GM23338 (cell line): Measurements from ENCODE around the gene RARRES2.

ENCODE experiments used
- CREB1 ChIP-seq: fragments of 250-450 bp; sonication (Bioruptor Pico); IDR thresholded peaks from 2 replicates; pipeline ENCODE4 v1.5.0; 2020; ENCODE audit warnings: low read depth, mild to moderate bottlenecking, moderate library complexity
- CTCF ChIP-seq, 2 experiments: fragments of 200-600 bp in 1 of 2; sonication (generic) in 1 of 2; conservative IDR thresholded peaks; 2 replicates each; pipeline versions ENCODE4 v1.5.1 to v1.6.1; 2016 to 2017; ENCODE audit warnings: antibody characterized with exemption in 2 of 2, low read depth in 2 of 2, mild to moderate bottlenecking in 2 of 2, moderate library complexity in 1 of 2
- ETS1 ChIP-seq: IDR thresholded peaks from 2 replicates; pipeline ENCODE4 v1.6.1; 2016; ENCODE audit warnings: antibody characterized with exemption
- EZH2 ChIP-seq: fragments of 200-600 bp; sonication (generic); IDR thresholded peaks from one replicate; pipeline ENCODE4 v1.8.0; 2017; ENCODE audit warnings: antibody characterized with exemption, mild to moderate bottlenecking, low read depth; ENCODE audit not compliant: unreplicated experiment
- EZH2phosphoT487 ChIP-seq: fragments of 200-600 bp; sonication (generic); IDR thresholded peaks from one replicate; pipeline ENCODE4 v1.8.1; 2018; ENCODE audit warnings: antibody characterized with exemption; ENCODE audit not compliant: unreplicated experiment
- JUNB ChIP-seq: IDR thresholded peaks from one replicate; pipeline ENCODE4 v1.6.1; 2016; ENCODE audit warnings: antibody characterized with exemption; ENCODE audit not compliant: unreplicated experiment
- NANOG ChIP-seq: IDR thresholded peaks from 2 replicates; pipeline ENCODE4 v1.6.1; 2016; ENCODE audit warnings: antibody characterized with exemption, borderline replicate concordance
- POLR2AphosphoS5 ChIP-seq: IDR thresholded peaks from 2 replicates; pipeline ENCODE4 v1.6.1; 2016; ENCODE audit warnings: antibody characterized with exemption, low read depth
- REST ChIP-seq: IDR thresholded peaks from one replicate; pipeline ENCODE4 v1.6.1; 2018; ENCODE audit warnings: antibody characterized with exemption; ENCODE audit not compliant: unreplicated experiment
- ZNF114 ChIP-seq: fragments of 250-450 bp; sonication (Bioruptor Pico); IDR thresholded peaks from 2 replicates; pipeline ENCODE4 v1.5.0; 2020; ENCODE audit warnings: mild to moderate bottlenecking, moderate library complexity
- ZNF462 ChIP-seq: fragments of 250-450 bp; sonication (Bioruptor Pico); IDR thresholded peaks from 2 replicates; pipeline ENCODE4 v1.5.0; 2020; ENCODE audit warnings: mild to moderate bottlenecking, moderate library complexity

- TF ChIP-seq CTCF (conservative IDR thresholded peaks at IDR 0.05; ENCODE audit: low read depth in 2 of 2) = no peak
- TF ChIP-seq EZH2 = no peak
- no peak for TF ChIP-seq JUNB
- TF ChIP-seq ZNF462 (CRISPR knock-in tag) = no peak
- no peak for TF ChIP-seq POLR2AphosphoS5
- TF ChIP-seq REST = no peak
- TF ChIP-seq NANOG = no peak
- no peak for TF ChIP-seq EZH2phosphoT487
- TF ChIP-seq ETS1 = no peak
- TF ChIP-seq ZNF114 (CRISPR knock-in tag) = no peak
- TF ChIP-seq CREB1 (CRISPR knock-in tag) = no peak
Observed at GRCh38 chr7:150358433-150358832, 17.0 kb upstream of the RARRES2 start.
